HG02938 (cell line): Measurements from ENCODE around the gene C4orf36.

Experiments
- ATAC-seq: cut with Tn5 transposase; IDR thresholded peaks from one replicate; pipeline ENCODE4 v1.9.1; 2021; ENCODE audit warnings: mild to moderate bottlenecking, moderate library complexity; ENCODE audit not compliant: unreplicated experiment

C4orf36 gene

GRCh38 chr4:86891762-86892635 lies at the start of gene C4orf36:
Gene C4orf36 (minus strand): TSS chr4:86892422. CDS start chr4:86891520, 902 bp downstream.
- peak; percentile 44 for ATAC-seq

- no peak for ATAC-seq
These were observed 48.8 kb upstream of the C4orf36 start for GRCh38 chr4:86940920-86941460.

- ATAC-seq, result peak; percentile 75
These were observed 47.7 kb upstream of the C4orf36 start for GRCh38 chr4:86939729-86940575.

GRCh38 chr4:86938771-86939520 lies 46.7 kb upstream of the C4orf36 start:
- ATAC-seq, result no peak

GRCh38 chr4:86935853-86936733 lies 43.9 kb upstream of the C4orf36 start:
- peak; percentile 34 for ATAC-seq

- ATAC-seq, result no peak
These were observed 43.3 kb upstream of the C4orf36 start for GRCh38 chr4:86935566-86935852.

GRCh38 chr4:86934771-86935565 lies 42.7 kb upstream of the C4orf36 start, which contains the start of gene AFF1:
Gene AFF1 (plus strand): TSS chr4:86935011. CDS start chr4:86948534, 13,523 bp downstream.
- peak; percentile 37 for ATAC-seq

GRCh38 chr4:86934147-86934770 lies 42.0 kb upstream of the C4orf36 start:
- no peak for ATAC-seq

- ATAC-seq, result peak; percentile 52
These were observed 36.4 kb upstream of the C4orf36 start for GRCh38 chr4:86928400-86929255.

- ATAC-seq, result no peak
These were observed 35.7 kb upstream of the C4orf36 start for GRCh38 chr4:86927843-86928395.

GRCh38 chr4:86926435-86927086 lies 34.3 kb upstream of the C4orf36 start:
- no peak for ATAC-seq

GRCh38 chr4:86924811-86925210 lies 32.6 kb upstream of the C4orf36 start:
- ATAC-seq, result no peak

- ATAC-seq, result no peak
These were observed 29.5 kb upstream of the C4orf36 start for GRCh38 chr4:86921608-86922252.

GRCh38 chr4:86919561-86920223 lies 27.5 kb upstream of the C4orf36 start:
- no peak for ATAC-seq

GRCh38 chr4:86918539-86919072 lies 26.4 kb upstream of the C4orf36 start:
- ATAC-seq, result no peak
